Right lobe of liver (tissue), 4 donors: ENCODE results near the gene WDR90.

ENCODE experiments used
- CTCF ChIP-seq, 4 donors: fragments of 200-600 bp in 3 of 4; fragments of 450-650 bp in 1 of 4; IDR thresholded peaks; one replicate each; pipeline versions ENCODE4 v1.5.1 to v1.8.0; 2016 to 2022; ENCODE audit warnings: antibody characterized with exemption in 4 of 4, mild to moderate bottlenecking in 2 of 4
- POLR2A ChIP-seq: fragments of 450-650 bp; IDR thresholded peaks from one replicate; pipeline ENCODE4 v1.6.1; 2017; ENCODE audit warnings: antibody characterized with exemption, mild to moderate bottlenecking
- donor health status: DM: no; HTN: no; CAD: no.
- donor health status: DM: no; HTN: no; CAD: no.
- donor health status: DM: no; HTN: yes; CAD: no.

DNA sequence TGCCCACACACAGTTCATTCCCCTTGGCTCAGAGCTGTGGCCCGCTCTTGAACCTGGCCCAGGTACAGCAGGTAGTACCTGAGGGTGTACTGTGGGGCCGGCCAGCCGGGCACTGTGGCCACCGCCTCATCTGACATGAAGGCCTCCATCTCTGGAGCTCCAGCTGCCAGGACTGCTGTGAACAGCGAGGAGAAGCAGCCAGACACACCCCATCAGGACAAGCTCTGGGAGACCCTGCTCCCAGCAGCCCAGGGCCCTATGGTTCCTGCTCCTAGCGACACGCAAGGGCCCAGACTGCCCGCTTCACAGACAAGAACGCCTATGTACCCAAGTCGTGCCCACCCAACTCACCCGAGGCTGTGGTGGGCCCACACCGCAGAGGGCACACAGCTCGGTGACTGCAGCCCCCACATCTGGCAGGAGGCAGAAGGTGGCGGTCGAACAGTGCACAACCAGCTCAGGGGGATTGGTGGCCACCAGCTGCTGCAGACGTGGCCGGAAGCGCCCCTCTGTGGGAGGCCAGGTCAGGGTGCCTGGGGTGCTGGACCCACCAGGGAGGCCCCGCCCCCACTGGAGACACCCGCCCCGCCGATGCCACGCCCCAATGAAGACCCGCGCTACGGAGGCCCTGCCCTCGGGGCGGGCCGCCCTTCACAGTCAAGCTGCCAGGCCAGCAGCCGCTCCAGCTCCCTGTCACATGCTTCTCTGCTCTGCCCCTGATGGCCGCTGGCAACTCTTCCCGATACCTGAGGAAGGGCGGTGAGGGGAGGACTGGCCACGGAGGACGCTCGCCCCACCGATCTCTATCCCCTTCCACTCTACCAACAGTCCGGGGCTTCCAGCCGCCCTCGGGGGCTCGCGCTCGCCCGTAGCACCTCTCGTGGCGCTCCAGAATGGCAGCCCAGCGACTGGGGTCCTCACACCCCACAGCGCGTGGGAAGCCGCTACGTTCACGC, 30.0 kb downstream of the WDR90 start:
- TF ChIP-seq CTCF (IDR thresholded peaks at IDR 0.05), result no peak
- TF ChIP-seq POLR2A, result no peak
